SK-N-SH (cell line): ENCODE results near the gene DAB2IP. TPM values are rescaled to one million over a fixed set of nuclear protein-coding genes. Genes with fewer than 3 reads are reported as not detected.

ENCODE experiments used
- CTCF ChIA-PET: fragments of 300-600, 350-600 bp; formaldehyde crosslinking; extraction: SDS; loops from one replicate; lab custom pipeline; 2021; lab: Yijun Ruan, JAX
- POLR2A ChIA-PET: fragments of 350-600 bp; sonication (Branson Sonifier 250); formaldehyde crosslinking; extraction: SDS; loops from one replicate; lab custom pipeline; 2020; ENCODE audit warnings: antibody characterized with exemption, inconsistent platforms; lab: Yijun Ruan, JAX
- DNase-seq: peaks from one replicate; pipeline ENCODE4 v3.0.0; 2012
- H2AFZ ChIP-seq: fragments of 200-600 bp; sonication (generic); 2 replicates; pipeline ENCODE4 v1.8.1; 2016; ENCODE audit warnings: antibody characterized with exemption, mild to moderate bottlenecking, low read depth
- H3F3A ChIP-seq: fragments of 200-600 bp; sonication (generic); replicated peaks from 2 replicates; pipeline ENCODE3; 2016; ENCODE audit warnings: antibody characterized with exemption, mild to moderate bottlenecking; ENCODE audit not compliant: insufficient read depth
- H3K27ac ChIP-seq, 2 experiments: fragments of 200-500 bp in 1 of 2; fragments of 200-600 bp in 1 of 2; sonication (Bioruptor generic) in 1 of 2; sonication (generic), shearing (Covaris generic) in 1 of 2; 2 replicates each; pipeline versions ENCODE4 v1.5.1 to v1.6.1; 2014 to 2016; ENCODE audit warnings: low read depth in 2 of 2, inconsistent platforms in 1 of 2, low read length in 1 of 2, mild to moderate bottlenecking in 1 of 2, mixed read lengths in 1 of 2
- H3K27me3 ChIP-seq: fragments of 200-600 bp; sonication (generic), shearing (Covaris generic); 2 replicates; pipeline ENCODE4 v1.6.1; 2016; ENCODE audit warnings: mixed run types; ENCODE audit not compliant: insufficient read depth
- H3K36me3 ChIP-seq, 2 experiments: fragments of 200-500 bp in 1 of 2; fragments of 200-600 bp in 1 of 2; sonication (Bioruptor generic) in 1 of 2; sonication (generic) in 1 of 2; replicated peaks in 1 of 2; 2 replicates each; pipeline versions ENCODE3 to v1.5.1; 2014 to 2016; ENCODE audit warnings: low read length in 1 of 2, mild to moderate bottlenecking in 1 of 2; ENCODE audit not compliant: insufficient read depth in 2 of 2, control insufficient read depth in 1 of 2
- H3K4me1 ChIP-seq, 2 experiments: fragments of 200-500 bp in 1 of 2; fragments of 200-600 bp in 1 of 2; sonication (Bioruptor generic) in 1 of 2; sonication (generic), shearing (Covaris generic) in 1 of 2; 2 replicates each; pipeline versions ENCODE4 v1.5.1 to v1.6.1; 2014 to 2016; ENCODE audit warnings: low read depth in 1 of 2, low read length in 1 of 2, mixed run types in 1 of 2; ENCODE audit not compliant: insufficient read depth in 2 of 2, control insufficient read depth in 1 of 2
- H3K4me2 ChIP-seq: fragments of 200-600 bp; sonication (generic), shearing (Covaris generic); 2 replicates; pipeline ENCODE4 v1.6.1; 2017; ENCODE audit warnings: mixed run types
- H3K4me3 ChIP-seq, 2 experiments: fragments of 200-500 bp in 1 of 2; fragments of 200-600 bp in 1 of 2; sonication (Bioruptor generic) in 1 of 2; sonication (generic), shearing (Covaris generic) in 1 of 2; 2 replicates each; pipeline versions ENCODE4 v1.5.1 to v1.8.1; 2014 to 2016; ENCODE audit warnings: low read depth in 2 of 2, inconsistent platforms in 1 of 2, low read length in 1 of 2, mild to moderate bottlenecking in 1 of 2, mixed read lengths in 1 of 2, moderate library complexity in 1 of 2
- H3K79me2 ChIP-seq: fragments of 200-600 bp; sonication (generic); 2 replicates; pipeline ENCODE4 v1.8.1; 2017; ENCODE audit warnings: mild to moderate bottlenecking; ENCODE audit not compliant: insufficient read depth
- H3K9ac ChIP-seq: fragments of 200-600 bp; sonication (generic); 2 replicates; pipeline ENCODE4 v1.6.1; 2017; ENCODE audit warnings: mixed run types
- H3K9me2 ChIP-seq: fragments of 200-600 bp; sonication (generic); 2 replicates; pipeline ENCODE4 v1.6.1; 2017; ENCODE audit warnings: mixed run types
- H3K9me3 ChIP-seq: fragments of 200-600 bp; sonication (generic); 2 replicates; pipeline ENCODE4 v1.6.1; 2017; ENCODE audit warnings: mixed run types, mild to moderate bottlenecking, moderate library complexity
- H4K20me1 ChIP-seq: fragments of 200-600 bp; sonication (generic); 2 replicates; pipeline ENCODE4 v1.6.1; 2017; ENCODE audit warnings: mild to moderate bottlenecking, mixed run types; ENCODE audit not compliant: insufficient read depth
- EP300 ChIP-seq, 2 experiments: IDR thresholded peaks; 2 replicates each; pipeline versions ENCODE4 v1.4.0 to v1.6.1; 2012; ENCODE audit warnings: borderline replicate concordance in 1 of 2, low read depth in 1 of 2, low read length in 1 of 2
- EZH2phosphoT487 ChIP-seq: fragments of 200-600 bp; sonication (generic); IDR thresholded peaks from 2 replicates; pipeline ENCODE4 v1.6.1; 2017; ENCODE audit warnings: low read depth, mixed run types, mild to moderate bottlenecking, antibody characterized with exemption, moderate library complexity, borderline replicate concordance
- FOSL2 ChIP-seq: IDR thresholded peaks from 2 replicates; pipeline ENCODE4 v1.4.0; 2012; ENCODE audit warnings: low read depth, mild to moderate bottlenecking, moderate library complexity, borderline replicate concordance
- FOXM1 ChIP-seq: IDR thresholded peaks from 2 replicates; pipeline ENCODE4 v1.4.0; 2012; ENCODE audit warnings: low read depth, mild to moderate bottlenecking
- GABPA ChIP-seq: IDR thresholded peaks from 2 replicates; pipeline ENCODE4 v1.4.0; 2012; ENCODE audit warnings: low read depth, mild to moderate bottlenecking
- GATA2 ChIP-seq: sonication (generic); formaldehyde crosslinking; IDR thresholded peaks from 2 replicates; pipeline ENCODE4 v1.5.0; 2020; ENCODE audit warnings: mild to moderate bottlenecking, missing genetic modification reagents
- MXI1 ChIP-seq: IDR thresholded peaks from 2 replicates; pipeline ENCODE4 v1.6.1; 2012; ENCODE audit warnings: mild to moderate bottlenecking, low read depth, low read length, improper control_type of control experiment
- NFIC ChIP-seq: IDR thresholded peaks from 2 replicates; pipeline ENCODE4 v1.4.0; 2012; ENCODE audit warnings: borderline replicate concordance
- NRF1 ChIP-seq: IDR thresholded peaks from 2 replicates; pipeline ENCODE4 v1.6.1; 2012; ENCODE audit warnings: low read depth, mild to moderate bottlenecking, low read length
- PBX3 ChIP-seq: IDR thresholded peaks from 2 replicates; pipeline ENCODE4; 2012
- RAD21 ChIP-seq: IDR thresholded peaks from 2 replicates; pipeline ENCODE4 v1.6.1; 2012; ENCODE audit warnings: mild to moderate bottlenecking, low read length
- RCOR1 ChIP-seq: fragments of 150-350 bp; IDR thresholded peaks from 2 replicates; pipeline ENCODE4 v1.6.1; 2017; ENCODE audit warnings: antibody characterized with exemption, low read length
- SMC3 ChIP-seq: IDR thresholded peaks from 2 replicates; pipeline ENCODE4 v1.6.1; 2012; ENCODE audit warnings: low read depth, low read length, improper control_type of control experiment
- TCF12 ChIP-seq: IDR thresholded peaks from 2 replicates; pipeline ENCODE4 v1.4.0; 2012
- TEAD4 ChIP-seq: IDR thresholded peaks from 2 replicates; pipeline ENCODE4 v1.4.0; 2012; ENCODE audit warnings: mild to moderate bottlenecking, borderline replicate concordance; ENCODE audit not compliant: insufficient read depth
- USF1 ChIP-seq: IDR thresholded peaks from 2 replicates; pipeline ENCODE4 v1.4.0; 2012; ENCODE audit warnings: low read depth, borderline replicate concordance
- ZBTB33 ChIP-seq: IDR thresholded peaks from 2 replicates; pipeline ENCODE4 v1.4.0; 2012; ENCODE audit warnings: low read depth, borderline replicate concordance
- WGBS: methylation state at CpG from one replicate; pipeline ENCODE4 v1.1.6; 2017; ENCODE audit warnings: low lambda C conversion rate; 5-methylcytosine and 5-hydroxymethylcytosine counted together
- polyA plus RNA-seq, 3 experiments: library from polyadenylated mRNA; depleted of rRNA; stranded (reverse); fragments of >200 nt; gene quantifications; 2 replicates each; pipeline ENCODE4 v1.2.3, GENCODE V29; 2012
- TF ChIP-seq, protein P1 (sequence below): fragments of 150-350 bp; IDR thresholded peaks from 2 replicates; pipeline ENCODE4 v1.6.1; 2016; ENCODE audit warnings: mild to moderate bottlenecking, low read depth, low read length

DAB2IP gene
- polyA plus RNA-seq, 1 of the 3 experiments (the other 2 are of a cell fraction) = 21.4 TPM

DNA sequence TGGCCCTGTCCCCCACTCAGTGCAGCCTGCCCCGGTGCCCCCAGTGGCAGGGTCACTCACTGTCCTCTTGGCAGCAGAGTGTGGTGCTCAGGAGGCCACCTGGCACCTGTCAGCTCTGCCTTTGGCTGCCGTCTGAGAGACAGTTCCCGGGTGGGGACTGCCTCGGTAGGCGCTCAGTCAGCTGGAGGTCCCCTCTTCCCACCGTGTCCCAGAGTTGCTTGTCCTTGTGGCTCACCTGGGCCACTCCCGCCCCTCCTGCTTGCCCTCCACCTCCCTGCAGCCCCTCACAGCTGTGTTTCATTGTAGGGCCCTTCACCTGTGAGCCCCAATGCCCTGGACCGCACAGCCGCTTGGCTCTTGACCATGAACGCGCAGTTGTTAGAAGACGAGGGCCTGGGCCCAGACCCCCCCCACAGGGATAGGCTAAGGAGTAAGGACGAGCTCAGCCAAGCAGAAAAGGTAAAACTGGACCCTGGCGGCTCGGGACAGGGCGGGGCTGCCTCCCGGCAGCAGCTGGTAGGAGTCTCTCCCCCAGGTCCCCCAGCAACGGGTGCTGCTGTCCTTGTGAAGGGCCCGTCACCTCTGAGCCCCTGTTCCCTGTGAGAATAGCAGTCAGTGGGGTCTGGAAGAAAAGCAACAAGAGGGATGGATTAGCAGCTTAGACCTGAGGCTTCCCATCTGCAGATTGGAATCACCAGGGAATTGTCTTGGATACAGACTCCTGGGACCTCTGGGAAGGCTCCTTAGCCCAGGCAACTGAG, 122.7 kb downstream of the DAB2IP start:
- H3K4me1 ChIP-seq = peaks cover 0 to 21% of the 10 kb centered on the region in 2 experiments; a peak in 3 of 4 replicates
- no peak overlapping the region for H2AFZ ChIP-seq
- TF ChIP-seq EP300 (IDR thresholded peaks at IDR 0.05; ENCODE audit: borderline replicate concordance in 1 of 2, low read depth in 1 of 2, low read length in 1 of 2) (no peak), NFIC (no peak), MXI1 (no peak), NRF1 (no peak), RAD21 (no peak), TCF12 (no peak)
- no peak overlapping the region for H3K4me2 ChIP-seq
- H3K27me3 ChIP-seq = no peaks in the 10 kb centered on the region
- peaks cover 49 to 66% of the 10 kb centered on the region in 2 experiments for H3K36me3 ChIP-seq
- no peaks in the 10 kb centered on the region for H3K9me2 ChIP-seq
- 96% methylated on average over 16 of the region's 19 CpGs for WGBS
- CTCF ChIA-PET = interaction anchor here (1.5 kb wide), 2 partner anchors 87 to 219 kb away, joined by 3 to 4 read pairs; no protein-coding TSS in a partner anchor
- no peak for DNase-seq
- H3K27ac ChIP-seq = no peak overlapping the region
- peaks cover 14% of the 10 kb centered on the region for H3F3A ChIP-seq
- 0 out of 2 replicates have a peak, but pooled peaks cover 6% of the 10 kb centered on the region for H3K9me3 ChIP-seq
- no peak overlapping the region for H3K9ac ChIP-seq
- no peak overlapping the region for H3K4me3 ChIP-seq
- POLR2A ChIA-PET = no interaction called here
- no peaks in the 10 kb centered on the region; the same call in none of the 2 replicates for H3K79me2 ChIP-seq
- H4K20me1 ChIP-seq = no peaks in the 10 kb centered on the region

GRCh38 chr9:121774715-121775613, 123.5 kb downstream of the DAB2IP start:
- Histone ChIP-seq H3K4me2 (no peak overlapping the region), H3K9me3 (0 out of 2 replicates have a peak, but pooled peaks cover 6% of the 10 kb centered on the region), H4K20me1 (no peaks in the 10 kb centered on the region), H3K9me2 (no peaks in the 10 kb centered on the region), H3K36me3 (peaks cover 49 to 60% of the 10 kb centered on the region in 2 experiments), H3K79me2 (no peaks in the 10 kb centered on the region; the same call in none of the 2 replicates), H3K27ac (no peak overlapping the region), H3F3A (peaks cover 8% of the 10 kb centered on the region), H3K4me1 (peaks cover 0 to 15% of the 10 kb centered on the region in 2 experiments), H2AFZ (no peak overlapping the region), H3K27me3 (no peaks in the 10 kb centered on the region), H3K4me3 (no peak overlapping the region), H3K9ac (no peak overlapping the region)
- 97% methylated on average over 24 of the region's 26 CpGs for WGBS
- DNase-seq = no peak
- no peak for TF ChIP-seq FOSL2
- no peak for TF ChIP-seq USF1
- no peak for TF ChIP-seq FOXM1
- TF ChIP-seq RCOR1 = no peak
- TF ChIP-seq, protein P1, sequence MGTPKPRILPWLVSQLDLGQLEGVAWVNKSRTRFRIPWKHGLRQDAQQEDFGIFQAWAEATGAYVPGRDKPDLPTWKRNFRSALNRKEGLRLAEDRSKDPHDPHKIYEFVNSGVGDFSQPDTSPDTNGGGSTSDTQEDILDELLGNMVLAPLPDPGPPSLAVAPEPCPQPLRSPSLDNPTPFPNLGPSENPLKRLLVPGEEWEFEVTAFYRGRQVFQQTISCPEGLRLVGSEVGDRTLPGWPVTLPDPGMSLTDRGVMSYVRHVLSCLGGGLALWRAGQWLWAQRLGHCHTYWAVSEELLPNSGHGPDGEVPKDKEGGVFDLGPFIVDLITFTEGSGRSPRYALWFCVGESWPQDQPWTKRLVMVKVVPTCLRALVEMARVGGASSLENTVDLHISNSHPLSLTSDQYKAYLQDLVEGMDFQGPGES = no peak
- TF ChIP-seq EZH2phosphoT487 = no peak
- no peak for TF ChIP-seq MXI1
- no peak for TF ChIP-seq PBX3
- TF ChIP-seq TEAD4 = no peak
- no peak for TF ChIP-seq GABPA
- no peak for TF ChIP-seq ZBTB33
- TF ChIP-seq SMC3 = no peak
- no peak for TF ChIP-seq NFIC
- no peak for TF ChIP-seq GATA2
- ChIA-PET CTCF (interaction anchor here (1.5 kb wide), 2 partner anchors 88 to 218 kb away, joined by 3 to 4 read pairs; no protein-coding TSS in a partner anchor), POLR2A (no interaction called here)
